ENCODE data around the gene C17orf107. TPM values are rescaled to one million over a fixed set of nuclear protein-coding genes. Genes with fewer than 3 reads are reported as not detected.

Gene C17orf107
- total and polyA plus RNA-seq, 2 of the 13 experiments (the other 11 are each of a cell fraction or from before 2014, with no cell fraction given), result 0.20 to 0.59 TPM

GRCh38 chr17:4881761-4882555 is 17.4 kb upstream of the C17orf107 start (continued):
- TF ChIP-seq PRDM10 (CRISPR knock-in tag; IDR thresholded peaks at IDR 0.05; ENCODE audit: low read depth), result no peak

DNA sequence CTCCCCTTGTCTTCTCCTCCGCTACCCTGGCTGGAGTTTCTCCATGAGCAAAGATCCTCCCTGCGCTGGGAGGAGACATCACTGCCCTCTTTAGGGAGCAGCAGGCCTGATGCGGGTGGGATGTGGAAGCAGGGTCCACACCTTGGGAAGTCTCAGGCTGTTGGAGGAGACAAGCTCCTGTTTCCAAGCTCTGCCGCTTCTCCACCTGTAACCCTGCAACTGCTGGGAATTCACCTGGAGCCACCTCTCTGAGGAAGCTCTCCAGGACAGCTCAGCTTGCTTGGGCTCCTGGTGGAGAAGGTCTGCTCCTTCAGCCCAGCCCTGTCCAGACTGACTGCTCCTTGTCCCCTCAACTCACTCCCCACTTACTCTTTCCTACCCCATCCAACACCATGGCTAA is 14.8 kb upstream of the C17orf107 start:
- ATAC-seq, result no peak
- H3K27ac ChIP-seq (ENCODE audit: extremely low read length, insufficient read depth, low read length), result no peak overlapping the region
- FAIRE-seq, result no peak
- CTCF ChIA-PET (ENCODE audit: low intra/inter-chr PET ratio, low total read pairs), result no interaction called here
- peaks cover 32 to 56% of the 10 kb centered on the region in 2 experiments for H3K36me3 ChIP-seq (replicated peaks in 1 of 2; ENCODE audit: control insufficient read depth in 1 of 2, insufficient read depth in 2 of 2, low read length in 2 of 2)
- H2AFZ ChIP-seq (ENCODE audit: low read length), result no peak overlapping the region
- in situ Hi-C loops (cut with HindIII; ENCODE audit: extremely low pct_ligation_motif_present, low pct_unique_long_range_greater_than_20kb), result loop anchor here (5.0 kb wide), 2 partner anchors 77 to 152 kb away; partner anchors contain the start of genes MED11 and PLD2
- BruUV-seq (replicated peaks), result no TSS peak
- no peaks in the 10 kb centered on the region for H3K79me2 ChIP-seq (ENCODE audit: insufficient read depth, low read length)
- no peak for DNase-seq (ENCODE audit: low spot score)
- H3K4me1 ChIP-seq (ENCODE audit: insufficient read depth, low read length), result no peaks in the 10 kb centered on the region
- WGBS (ENCODE audit: low lambda C conversion rate), result 100% methylated on average over 4 of the region's 4 CpGs
- TF ChIP-seq, protein P1, sequence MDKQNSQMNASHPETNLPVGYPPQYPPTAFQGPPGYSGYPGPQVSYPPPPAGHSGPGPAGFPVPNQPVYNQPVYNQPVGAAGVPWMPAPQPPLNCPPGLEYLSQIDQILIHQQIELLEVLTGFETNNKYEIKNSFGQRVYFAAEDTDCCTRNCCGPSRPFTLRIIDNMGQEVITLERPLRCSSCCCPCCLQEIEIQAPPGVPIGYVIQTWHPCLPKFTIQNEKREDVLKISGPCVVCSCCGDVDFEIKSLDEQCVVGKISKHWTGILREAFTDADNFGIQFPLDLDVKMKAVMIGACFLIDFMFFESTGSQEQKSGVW (CRISPR knock-in tag; IDR thresholded peaks at IDR 0.05; ENCODE audit: borderline replicate concordance), result no peak
- TF ChIP-seq ZFP1 (CRISPR knock-in tag; IDR thresholded peaks at IDR 0.05) (no peak), NFKBIZ (CRISPR knock-in tag; IDR thresholded peaks at IDR 0.05) (no peak), EZH2 (conservative IDR thresholded peaks at IDR 0.05; ENCODE audit: low read depth, low read length) (no peak), KMT2A (CRISPR knock-in tag; IDR thresholded peaks at IDR 0.05) (no peak), SMC3 (IDR thresholded peaks at IDR 0.05; ENCODE audit: low read length) (no peak)
- intact Hi-C loops (cut with micrococcal nuclease; ENCODE audit: unreplicated experiment), result loop anchor here (10.0 kb wide), 2 partner anchors 50 to 320 kb away; partner anchors contain the start of genes GGT6 and MINK1
- no peaks in the 10 kb centered on the region for H3K9me3 ChIP-seq (ENCODE audit: low read length)
- POLR2A ChIA-PET, result no interaction called here
- H4K20me1 ChIP-seq (ENCODE audit: insufficient read depth, low read length), result no peaks in the 10 kb centered on the region
- H3K27me3 ChIP-seq (ENCODE audit: control insufficient read depth in 1 of 2, insufficient read depth in 2 of 2, low read length in 2 of 2), result no peaks in the 10 kb centered on the region
- no peak overlapping the region for H3K9ac ChIP-seq (ENCODE audit: insufficient read depth, low read depth, low read length)
- no peak overlapping the region for H3K4me3 ChIP-seq (replicated peaks in 1 of 3; ENCODE audit: insufficient read depth in 1 of 3, low read depth in 2 of 3, low read length in 3 of 3)
- no peak overlapping the region for H3K4me2 ChIP-seq (ENCODE audit: low read depth, low read length)

Data from HepG2 (cell line).